Occipital lobe (tissue), 2 donors: ENCODE data around the gene DACT2. TPM values are rescaled to one million over a fixed set of nuclear protein-coding genes. Genes with fewer than 3 reads are reported as not detected.
"Not testable (repeated sequence)": the region's sequence is repeated elsewhere in the genome, so short reads cannot be mapped to it uniquely, and the experiment has no call there.

Source experiments
- DNase-seq: peaks from one replicate; lab custom pipeline; 2025; lab: John Stamatoyannopoulos, UW
- total RNA-seq: library from RNA; depleted of rRNA; stranded (reverse); fragments of >200 nt; gene quantifications from one replicate; pipeline ENCODE4 v1.2.3, GENCODE V29; 2014

DACT2 gene
- total RNA-seq, 1 donor from 2014 or later, result 0.62 TPM

- DNase-seq, result no peak
Observed at GRCh38 chr6:168281826-168282225, 37.8 kb downstream of the DACT2 start.

GRCh38 chr6:168281314-168281713 lies 38.3 kb downstream of the DACT2 start:
- not testable (repeated sequence) for DNase-seq

- DNase-seq, result no peak
Observed at GRCh38 chr6:168280899-168281245, 38.7 kb downstream of the DACT2 start.

- DNase-seq, result no peak
Observed at GRCh38 chr6:168280020-168280898, 39.3 kb downstream of the DACT2 start.

- no peak for DNase-seq
Observed at GRCh38 chr6:168279403-168279935, 40.1 kb downstream of the DACT2 start.

- DNase-seq, result no peak
Observed at GRCh38 chr6:168278904-168279303, 40.7 kb downstream of the DACT2 start.

GRCh38 chr6:168277274-168277669 lies 42.3 kb downstream of the DACT2 start:
- DNase-seq, result no peak

GRCh38 chr6:168276576-168277273 lies 42.9 kb downstream of the DACT2 start:
- DNase-seq, result no peak

- no peak for DNase-seq
Observed at GRCh38 chr6:168275168-168275567, 44.4 kb downstream of the DACT2 start.

GRCh38 chr6:168274037-168274952 lies 45.3 kb downstream of the DACT2 start:
- DNase-seq, result no peak

- no peak for DNase-seq
Observed at GRCh38 chr6:168273441-168274036, 46.0 kb downstream of the DACT2 start.

GRCh38 chr6:168272415-168273325 lies 46.9 kb downstream of the DACT2 start:
- DNase-seq, result no peak

- no peak for DNase-seq
Observed at GRCh38 chr6:168270274-168271172, 49.1 kb downstream of the DACT2 start.

GRCh38 chr6:168269455-168270243 lies 49.9 kb downstream of the DACT2 start:
- DNase-seq, result no peak

GRCh38 chr6:168268755-168269154 lies 50.8 kb downstream of the DACT2 start:
- DNase-seq, result no peak

- not testable (repeated sequence) for DNase-seq
Observed at GRCh38 chr6:168267779-168268178, 51.8 kb downstream of the DACT2 start.

- no peak for DNase-seq
Observed at GRCh38 chr6:168265827-168266815, 53.5 kb downstream of the DACT2 start.
